IMR-90 (cell line): Measurements from ENCODE around the gene ANKRD13A.

Experiments
- BHLHE40 ChIP-seq: fragments of 150-350 bp; IDR thresholded peaks from 2 replicates; pipeline ENCODE4 v1.6.1; 2016; ENCODE audit warnings: mild to moderate bottlenecking, low read depth, low read length
- CEBPB ChIP-seq: IDR thresholded peaks from 2 replicates; pipeline ENCODE4 v1.6.1; 2012; ENCODE audit warnings: low read depth, low read length, improper control_type of control experiment
- CTCF ChIP-seq: conservative IDR thresholded peaks from 2 replicates; pipeline ENCODE4 v1.5.1; 2012; ENCODE audit warnings: mild to moderate bottlenecking, low read depth, low read length, improper control_type of control experiment
- NFE2L2 ChIP-seq: fragments of 150-350 bp; IDR thresholded peaks from 2 replicates; pipeline ENCODE4 v1.6.1; 2016; ENCODE audit warnings: low read depth, mild to moderate bottlenecking, low read length
- POLR2A ChIP-seq: IDR thresholded peaks from 2 replicates; pipeline ENCODE4 v1.6.1; 2012; ENCODE audit warnings: mild to moderate bottlenecking, low read depth, low read length

DNA sequence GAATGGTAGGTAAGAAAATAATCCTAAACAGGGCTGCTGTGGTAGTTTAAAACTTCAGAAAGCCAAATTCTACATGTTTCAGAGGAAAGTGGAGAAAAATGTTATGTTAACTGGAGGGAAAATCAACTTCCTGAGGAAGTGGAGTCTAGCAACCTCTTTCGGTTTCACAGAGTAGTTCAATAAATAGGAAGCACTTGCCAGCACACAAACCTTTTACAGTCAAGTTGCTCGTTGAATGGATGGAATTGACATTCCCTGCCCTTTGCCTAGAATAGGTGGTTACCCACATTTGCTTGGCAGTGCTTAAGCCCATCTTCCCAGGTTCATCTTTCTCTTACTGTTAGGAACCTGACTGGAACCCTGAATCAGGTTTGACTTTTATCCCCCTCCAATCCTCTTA is 15.9 kb downstream of the ANKRD13A start:
- TF ChIP-seq CEBPB (no peak), POLR2A (no peak), NFE2L2 (no peak), CTCF (no peak), BHLHE40 (no peak)
